Esophagus muscularis mucosa (tissue), 4 donors: Measurements from ENCODE around the gene ABCC1. TPM values are rescaled to one million over a fixed set of nuclear protein-coding genes. Genes with fewer than 3 reads are reported as not detected.
A peak's percentile ranks its signal among the peaks of the same experiment; 100 is the strongest.
"Not testable (repeated sequence)": the region's sequence is repeated elsewhere in the genome, so short reads cannot be mapped to it uniquely, and the experiment has no call there.

Source experiments
- DNase-seq: peaks from one replicate; pipeline ENCODE4 v3.0.0-alpha.2; 2017; ENCODE audit errors: extremely low spot score
- H3K27ac ChIP-seq, 4 donors: fragments of 200-600 bp; sonication (generic); replicated peaks in 1 of 4; 1 replicate in 3 of 4; 2 replicates in 1 of 4; pipeline ENCODE4 v1.5.1; 2016 to 2019; ENCODE audit warnings: mild to moderate bottlenecking in 1 of 4
- H3K27me3 ChIP-seq, 4 donors: fragments of 200-600 bp; sonication (generic); one replicate each; pipeline versions ENCODE4 v1.5.1 to v1.6.0; 2016 to 2019
- H3K36me3 ChIP-seq, 4 donors: fragments of 200-600 bp; sonication (generic); one replicate each; pipeline ENCODE4 v1.5.1; 2016 to 2019
- H3K4me1 ChIP-seq, 4 donors: fragments of 200-600 bp; sonication (generic); one replicate each; pipeline ENCODE4 v1.5.1; 2016 to 2019
- H3K4me3 ChIP-seq, 4 donors: fragments of 200-600 bp; sonication (generic); 1 replicate in 2 of 4; 2 replicates in 2 of 4; pipeline ENCODE4 v1.5.1; 2016 to 2019; ENCODE audit warnings: mild to moderate bottlenecking in 4 of 4, moderate library complexity in 1 of 4
- H3K9me3 ChIP-seq, 4 donors: fragments of 200-600 bp; sonication (generic); 1 replicate in 3 of 4; 2 replicates in 1 of 4; pipeline ENCODE4 v1.5.1; 2016 to 2019
- CTCF ChIP-seq, 3 experiments: fragments of 200-600 bp in 2 of 3; fragments of 450-650 bp in 1 of 3; sonication (generic) in 2 of 3; IDR thresholded peaks; one replicate each; pipeline ENCODE4 v1.5.1; 2017 to 2019; ENCODE audit warnings: antibody characterized with exemption in 3 of 3, mild to moderate bottlenecking in 2 of 3, moderate library complexity in 1 of 3
- EP300 ChIP-seq: sonication (generic); formaldehyde crosslinking; IDR thresholded peaks from one replicate; pipeline ENCODE4 v1.6.1; 2017; ENCODE audit warnings: antibody characterized with exemption
- POLR2A ChIP-seq: fragments of 450-650 bp; IDR thresholded peaks from one replicate; pipeline ENCODE4 v1.6.1; 2017; ENCODE audit warnings: antibody characterized with exemption, moderate library complexity, mild to moderate bottlenecking, low read depth
- POLR2AphosphoS5 ChIP-seq, 2 donors: sonication (generic); formaldehyde crosslinking; IDR thresholded peaks; one replicate each; pipeline ENCODE4 v1.6.1; 2017; ENCODE audit warnings: antibody characterized with exemption in 2 of 2
- WGBS: methylation state at CpG from one replicate; pipeline ENCODE4 v1.1.5; 2018; 5-methylcytosine and 5-hydroxymethylcytosine counted together
- intact Hi-C: fragments of 100-400 bp; cut with DNase I; formaldehyde crosslinking; loops from one replicate; pipeline ENCODE4 v1.15.1; 2023
- total RNA-seq, 4 donors: library from RNA; depleted of rRNA; stranded (reverse); fragments of >200 nt; gene quantifications; one replicate each; pipeline versions ENCODE4 v1.1.0 to v1.2.1, GENCODE V29; 2016

Gene ABCC1
- total RNA-seq, 4 donors from 2014 or later, result 61.8 to 141 (median 103) TPM

DNA sequence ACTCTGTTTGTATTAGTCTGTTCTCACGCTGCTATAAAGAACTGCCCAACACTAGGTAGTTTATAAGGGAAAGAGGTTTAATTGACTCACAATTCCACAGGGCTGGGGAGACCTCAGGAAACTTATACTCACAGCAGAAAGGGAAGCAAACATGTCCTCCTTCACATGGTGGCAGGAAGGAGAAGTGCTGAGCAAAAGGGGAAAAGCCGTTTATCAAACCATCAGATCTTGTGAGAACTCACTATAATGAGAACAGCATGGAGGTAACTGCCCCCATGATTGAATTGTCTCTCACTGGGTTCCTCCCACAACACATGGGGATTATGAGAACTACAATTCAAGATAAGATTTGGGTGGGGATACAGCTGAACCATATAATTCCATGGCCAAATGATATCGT lies 30.9 kb downstream of the ABCC1 start:
- H3K27me3 ChIP-seq, result no peaks in the 10 kb centered on the region
- H3K27ac ChIP-seq, result peak overlapping the region; percentile 72 to 87 (median 84)
- intact Hi-C loops, result no loop called here
- H3K4me3 ChIP-seq, result no peak overlapping the region
- peaks cover 0 to 6% (median 0%) of the 10 kb centered on the region in 4 donors for H3K9me3 ChIP-seq
- no peaks in the 10 kb centered on the region for H3K36me3 ChIP-seq
- no peak for TF ChIP-seq POLR2A
- no peak for TF ChIP-seq EP300
- TF ChIP-seq POLR2AphosphoS5 (IDR thresholded peaks at IDR 0.05), result no peak
- no peak for TF ChIP-seq CTCF (IDR thresholded peaks at IDR 0.05)
- peaks cover 33 to 97% (median 84%) of the 10 kb centered on the region in 4 donors for H3K4me1 ChIP-seq
- WGBS, result 76% methylated on average over 3 of the region's 3 CpGs
- DNase-seq, result no peak

- Histone ChIP-seq H3K27me3 (no peaks in the 10 kb centered on the region), H3K4me3 (no peak overlapping the region)
Observed at GRCh38 chr16:15981382-15981781, 32.0 kb downstream of the ABCC1 start.

DNA sequence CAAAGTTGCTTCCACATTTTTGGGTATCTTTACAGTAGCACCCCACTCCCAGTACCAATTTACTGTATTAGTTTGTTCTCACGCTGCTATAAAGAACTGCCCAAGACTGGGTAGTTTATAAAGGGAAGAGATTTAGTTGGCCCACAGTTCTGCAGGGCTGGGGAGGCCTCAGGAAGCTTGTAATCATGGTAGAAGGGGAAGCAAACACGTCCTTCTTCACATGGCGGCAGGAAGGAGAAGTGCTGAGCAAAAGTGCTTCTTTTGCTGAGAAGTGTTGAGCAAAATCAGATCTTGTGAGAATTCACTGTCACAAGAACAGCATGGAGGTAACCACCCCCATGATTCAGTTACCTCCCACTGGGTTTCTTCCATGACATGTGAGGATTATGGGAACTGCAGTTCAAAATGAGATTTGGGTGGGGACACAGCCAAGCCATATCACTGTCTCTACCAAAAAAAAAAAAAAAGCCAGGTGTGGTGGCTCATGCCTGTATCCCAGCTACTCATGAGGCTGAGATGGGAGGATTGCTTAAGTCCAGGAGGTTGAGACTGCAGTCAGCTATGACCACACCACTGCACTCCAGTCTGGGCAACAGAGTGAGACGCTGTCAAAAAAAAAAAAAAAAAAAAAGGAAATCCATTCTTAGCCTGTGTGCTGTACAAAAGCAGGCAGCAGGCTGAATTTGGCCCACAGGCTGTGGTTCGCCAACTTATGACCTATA lies 32.9 kb downstream of the ABCC1 start:
- H3K4me1 ChIP-seq, result peaks cover 16 to 97% (median 83%) of the 10 kb centered on the region in 4 donors
- intact Hi-C loops, H3K4me3 ChIP-seq, H3K9me3 ChIP-seq, H3K27me3 ChIP-seq, DNase-seq, H3K36me3 ChIP-seq: not testable (repeated sequence)
- H3K27ac ChIP-seq, result peak overlapping the region; percentile 81 to 87 (median 86)
- 83% methylated on average over 5 of the region's 5 CpGs for WGBS

More at GRCh38 chr16:15981382-15981781, 32.0 kb downstream of the ABCC1 start:
- intact Hi-C loops, result no loop called here
- Histone ChIP-seq H3K36me3 (no peaks in the 10 kb centered on the region), H3K4me1 (peaks cover 23 to 97% (median 84%) of the 10 kb centered on the region in 4 donors), H3K27ac (peak overlapping the region; percentile 47 to 87 (median 84)), H3K9me3 (peaks cover 0 to 6% (median 0%) of the 10 kb centered on the region in 4 donors)
- DNase-seq, result no peak
- WGBS, result 62% methylated on average over 3 of the region's 3 CpGs
- TF ChIP-seq POLR2AphosphoS5 (IDR thresholded peaks at IDR 0.05), result peak in 1 of 2 donors; percentile 19
- TF ChIP-seq POLR2A, result no peak
- no peak for TF ChIP-seq EP300

DNA sequence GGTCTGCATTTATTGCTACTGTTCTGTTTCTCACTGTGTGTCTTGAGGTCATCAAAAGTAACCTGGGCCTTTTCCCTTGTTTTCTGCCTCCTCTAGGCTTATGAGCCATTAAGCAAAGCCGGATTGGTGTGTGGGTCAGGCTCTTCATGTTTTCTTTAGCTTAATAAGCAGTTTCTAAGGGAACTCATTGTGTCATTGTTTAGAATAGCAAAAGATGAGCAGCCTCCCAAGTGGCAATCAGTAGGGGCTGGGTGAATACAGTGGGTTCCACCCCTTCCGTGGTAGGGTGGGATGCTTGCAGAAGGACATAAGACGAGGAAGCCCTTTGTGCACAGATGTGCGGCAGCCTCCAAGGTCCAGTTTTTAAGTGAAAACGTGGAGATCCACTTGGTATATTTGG lies 34.5 kb downstream of the ABCC1 start:
- WGBS, result 35% methylated on average over 5 of the region's 5 CpGs
- peaks cover 0 to 6% (median 0%) of the 10 kb centered on the region in 4 donors for H3K9me3 ChIP-seq
- H3K27ac ChIP-seq, result peak overlapping the region; percentile 81 to 87 (median 84)
- intact Hi-C loops, result no loop called here
- TF ChIP-seq POLR2A (no peak), EP300 (no peak), POLR2AphosphoS5 (IDR thresholded peaks at IDR 0.05) (peak; percentile 28 to 29), CTCF (IDR thresholded peaks at IDR 0.05) (no peak)
- peaks cover 18 to 97% (median 88%) of the 10 kb centered on the region in 4 donors for H3K4me1 ChIP-seq
- no peak for DNase-seq
- H3K36me3 ChIP-seq, result no peaks in the 10 kb centered on the region
- H3K4me3 ChIP-seq, result peak overlapping the region in 1 of 4 donors; percentile 6
- H3K27me3 ChIP-seq, result no peaks in the 10 kb centered on the region

GRCh38 chr16:15985144-15985543 lies 35.7 kb downstream of the ABCC1 start:
- no peak overlapping the region for H3K4me3 ChIP-seq
- DNase-seq, result no peak
- intact Hi-C loops, result no loop called here
- peaks cover 0 to 6% (median 0%) of the 10 kb centered on the region in 4 donors for H3K9me3 ChIP-seq
- WGBS, result 89% methylated on average over 4 of the region's 4 CpGs
- H3K36me3 ChIP-seq, result no peaks in the 10 kb centered on the region
- peak overlapping the region; percentile 81 to 87 (median 84) for H3K27ac ChIP-seq
- H3K4me1 ChIP-seq, result peaks cover 22 to 98% (median 92%) of the 10 kb centered on the region in 4 donors
- H3K27me3 ChIP-seq, result no peaks in the 10 kb centered on the region
- TF ChIP-seq EP300 (no peak), POLR2AphosphoS5 (IDR thresholded peaks at IDR 0.05) (no peak)

DNA sequence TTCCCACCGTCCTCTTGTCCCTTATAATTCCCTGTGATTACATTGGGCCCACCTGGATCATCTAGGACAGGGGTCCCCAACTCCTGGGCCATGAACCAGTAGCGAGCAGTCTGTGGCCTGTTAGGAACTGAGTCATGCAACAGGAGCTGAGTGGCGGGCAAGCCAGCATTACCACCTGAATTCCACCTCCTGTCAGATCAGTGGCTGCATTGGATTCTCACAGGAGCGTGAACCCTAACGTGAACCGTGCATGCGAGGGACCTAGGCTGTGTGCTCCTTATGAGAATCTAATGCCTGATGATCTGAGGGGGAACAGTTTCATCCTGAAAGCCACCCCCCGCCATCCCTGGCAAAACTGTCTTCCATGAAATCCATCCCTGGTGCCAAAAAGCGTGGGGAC lies 36.8 kb downstream of the ABCC1 start:
- H3K4me3 ChIP-seq, result no peak overlapping the region
- H3K9me3 ChIP-seq, result peaks cover 0 to 1% (median 0%) of the 10 kb centered on the region in 4 donors
- TF ChIP-seq CTCF (IDR thresholded peaks at IDR 0.05) (no peak), EP300 (no peak), POLR2A (no peak), POLR2AphosphoS5 (IDR thresholded peaks at IDR 0.05) (no peak)
- H3K27me3 ChIP-seq, result no peaks in the 10 kb centered on the region
- peaks cover 22 to 98% (median 91%) of the 10 kb centered on the region in 4 donors for H3K4me1 ChIP-seq
- no peak for DNase-seq
- H3K27ac ChIP-seq, result peak overlapping the region; percentile 81 to 87 (median 84)
- 96% methylated on average over 4 of the region's 9 CpGs for WGBS
- no peaks in the 10 kb centered on the region for H3K36me3 ChIP-seq
- intact Hi-C loops, result no loop called here
